GM21515 (cell line): ENCODE measurements around the gene IRF8.
"Not testable (repeated sequence)": the region's sequence is repeated elsewhere in the genome, so short reads cannot be mapped to it uniquely, and the experiment has no call there.

Experiments used
- ATAC-seq: cut with Tn5 transposase; IDR thresholded peaks from one replicate; pipeline ENCODE4 v1.9.1; 2021; ENCODE audit not compliant: unreplicated experiment

Gene IRF8

GRCh38 chr16:85891776-85892166 is 7.2 kb upstream of the IRF8 start:
- ATAC-seq = no peak

DNA sequence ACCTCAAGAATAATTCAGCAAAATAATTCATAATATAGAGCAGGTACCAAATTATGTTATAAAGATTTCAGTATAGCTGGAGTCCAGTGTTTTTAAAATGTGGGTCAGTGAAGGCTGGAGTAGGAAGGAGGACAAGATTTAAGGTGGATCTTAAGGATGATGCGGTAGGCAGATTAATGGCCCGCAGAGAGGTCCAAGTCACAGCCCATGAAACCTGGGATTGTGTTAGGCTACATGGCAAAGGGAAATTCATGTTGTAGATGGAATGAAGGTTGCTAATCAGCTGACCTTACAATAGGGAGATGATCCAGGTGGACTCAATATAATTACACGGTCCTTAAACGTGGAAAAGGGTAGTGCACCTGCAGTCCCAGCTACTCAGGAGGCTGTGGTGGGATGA is 6.2 kb upstream of the IRF8 start:
- no peak for ATAC-seq

- ATAC-seq = no peak
Measured at GRCh38 chr16:85894266-85894665, 4.7 kb upstream of the IRF8 start.

- no peak for ATAC-seq
Measured at GRCh38 chr16:85897382-85897781, 1.6 kb upstream of the IRF8 start.

- ATAC-seq = no peak
Measured at GRCh38 chr16:85899444-85899843, 482 bp downstream of the IRF8 start.

GRCh38 chr16:85900027-85900792 is 1.2 kb downstream of the IRF8 start:
- no peak for ATAC-seq

GRCh38 chr16:85901110-85901509 is 2.1 kb downstream of the IRF8 start:
- ATAC-seq = no peak

- ATAC-seq = no peak
Measured at GRCh38 chr16:85901773-85902365, 2.9 kb downstream of the IRF8 start.

- ATAC-seq = peak; percentile 62
Measured at GRCh38 chr16:85902366-85903155, 3.6 kb downstream of the IRF8 start.

DNA sequence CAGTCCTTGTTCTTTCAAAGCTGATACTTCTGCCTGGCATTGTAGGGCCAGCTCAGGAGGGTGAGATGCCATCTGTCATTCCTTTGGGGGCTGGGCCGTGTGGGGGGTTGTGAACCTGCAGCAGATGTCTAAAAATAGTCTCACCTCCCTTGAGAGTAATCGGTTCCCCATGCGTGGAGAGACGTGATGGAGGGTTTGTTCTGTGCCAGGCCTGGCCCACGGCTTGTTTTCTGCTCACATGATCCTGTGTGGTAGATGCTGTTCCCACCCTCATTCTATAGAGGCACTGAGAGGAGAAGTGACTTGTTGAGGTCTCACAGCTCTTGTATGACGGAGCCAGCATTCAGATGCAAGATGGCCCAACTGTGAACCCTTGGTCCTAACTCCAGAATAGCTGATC is 4.6 kb downstream of the IRF8 start:
- ATAC-seq = no peak

DNA sequence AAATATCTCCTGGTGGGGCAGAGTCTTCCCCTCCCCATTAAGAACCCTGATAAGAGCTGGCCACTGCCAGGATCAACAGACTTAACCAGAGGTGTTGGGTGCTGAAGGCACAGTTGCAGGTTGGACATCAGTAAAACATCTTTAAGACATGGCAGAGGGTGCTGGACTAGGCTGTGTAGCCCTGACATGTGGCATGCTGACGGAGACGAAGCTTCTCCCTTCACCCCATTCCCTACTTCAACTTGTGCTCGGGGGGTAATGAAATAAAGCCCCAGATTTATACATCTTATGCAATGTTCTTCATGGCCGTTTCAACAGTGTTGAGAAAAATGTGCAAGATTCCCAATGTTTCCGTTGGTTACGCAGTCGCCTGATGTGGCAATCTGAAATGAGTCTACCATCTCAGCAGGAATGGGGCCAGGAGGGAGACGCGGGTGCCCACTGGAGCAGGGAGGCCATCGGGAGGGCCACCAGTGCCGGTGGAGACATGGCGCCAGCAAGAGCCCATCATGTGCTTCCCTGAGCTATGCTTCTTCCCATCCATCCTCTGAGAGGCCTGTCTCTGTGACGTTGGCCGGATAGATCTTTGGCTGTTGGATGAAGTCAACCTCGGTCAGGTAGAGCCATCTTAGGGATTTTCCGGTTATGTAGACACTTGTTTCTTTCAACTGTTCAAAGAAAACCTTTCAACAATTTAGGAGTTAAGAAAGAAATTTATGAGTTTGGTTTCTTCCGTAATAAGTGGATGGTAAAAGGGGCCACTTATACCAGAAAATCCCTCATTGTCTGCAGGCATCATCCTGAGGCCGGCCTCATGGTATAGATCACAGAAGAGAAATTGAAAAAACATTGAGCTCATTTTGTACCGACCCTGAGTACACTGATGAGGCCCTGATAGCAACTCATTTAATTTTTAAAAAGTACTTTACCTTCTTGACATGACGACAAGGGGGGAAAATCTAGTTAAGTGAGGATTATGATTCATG is 6.4 kb downstream of the IRF8 start:
- no peak for ATAC-seq

- no peak for ATAC-seq
Measured at GRCh38 chr16:85906349-85906748, 7.4 kb downstream of the IRF8 start.

DNA sequence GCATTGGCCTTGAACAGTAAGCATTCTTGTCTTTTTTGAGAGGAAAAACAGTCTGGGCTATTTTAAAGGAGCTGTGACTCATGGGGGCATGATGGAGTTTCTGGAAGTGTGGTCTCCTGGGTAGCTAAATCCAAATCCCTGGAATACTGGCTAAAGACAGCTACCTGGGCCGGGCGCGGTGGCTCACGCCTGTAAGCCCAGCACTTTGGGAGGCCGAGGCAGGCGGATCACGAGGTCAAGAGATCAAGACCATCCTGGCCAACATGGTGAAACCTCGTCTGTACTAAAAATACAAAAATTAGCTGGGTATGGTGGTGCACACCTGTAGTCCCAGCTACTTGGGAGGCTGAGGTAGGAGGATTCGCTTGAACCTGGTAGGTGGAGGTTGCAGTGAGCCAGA is 8.3 kb downstream of the IRF8 start:
- ATAC-seq = not testable (repeated sequence)

DNA sequence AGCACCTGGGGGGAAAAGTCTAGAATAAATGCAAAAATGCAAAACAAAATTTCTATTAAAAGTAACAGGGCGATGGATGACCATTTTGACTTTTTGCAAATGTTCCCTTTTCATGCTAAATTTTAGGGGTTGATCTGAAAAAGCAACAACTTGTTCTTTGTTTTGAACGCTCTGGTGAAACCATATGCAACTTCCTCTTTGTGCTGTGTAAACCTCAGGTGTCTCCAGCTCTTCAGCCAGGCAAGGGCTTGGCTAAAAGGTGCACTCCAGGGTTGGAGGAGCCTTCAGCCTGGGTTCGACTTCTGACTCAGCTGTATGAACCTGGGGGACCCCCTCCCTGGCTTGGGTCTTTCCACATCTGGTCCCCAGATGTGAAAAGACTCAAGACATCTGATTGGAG is 9.5 kb downstream of the IRF8 start:
- peak; percentile 61 for ATAC-seq

GRCh38 chr16:85908889-85909589 is 10.1 kb downstream of the IRF8 start:
- ATAC-seq = no peak

DNA sequence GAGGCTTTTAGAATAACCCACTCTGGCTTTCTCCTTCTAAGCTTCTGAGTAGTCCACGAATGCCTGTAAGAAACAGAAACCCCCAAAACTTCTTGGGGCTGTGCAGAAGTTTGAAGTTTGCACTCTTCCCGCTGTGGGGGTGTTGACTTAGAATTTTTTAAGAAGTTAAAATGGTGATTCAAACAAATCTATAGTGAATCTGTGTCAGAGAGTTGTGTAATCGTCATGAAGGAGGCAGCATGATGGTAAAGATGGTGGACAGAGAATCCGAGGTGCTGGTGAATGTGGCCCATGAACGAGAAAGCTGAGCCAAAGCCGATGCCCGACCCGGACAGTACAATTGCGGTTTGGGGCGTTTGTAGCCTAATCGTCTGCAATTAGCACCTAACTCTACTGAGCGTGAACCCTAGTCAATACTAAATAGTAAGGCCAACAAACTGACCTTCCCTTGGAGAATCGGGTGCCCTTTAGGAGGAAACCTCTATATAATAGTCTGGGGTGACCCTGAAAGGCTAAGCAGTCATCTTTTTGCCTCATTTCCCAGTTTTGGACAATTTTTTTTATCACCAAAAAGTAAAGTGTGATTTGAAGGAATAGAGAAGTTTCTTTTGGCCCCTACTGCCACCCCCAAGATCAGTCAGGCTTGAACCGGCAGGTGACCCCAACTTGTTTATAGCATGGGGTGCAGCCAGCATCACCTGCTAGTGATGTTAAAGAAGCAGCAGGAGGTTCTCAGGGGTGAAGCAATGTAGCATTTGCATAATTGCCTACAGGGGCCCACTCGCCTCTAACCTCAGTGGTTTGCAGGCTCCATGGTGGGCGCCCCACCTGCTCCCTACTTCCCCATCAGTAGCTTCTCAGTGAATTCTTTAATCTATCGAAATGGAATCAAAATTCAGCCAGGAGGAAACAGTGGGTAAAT is 11.2 kb downstream of the IRF8 start:
- ATAC-seq = no peak

- no peak for ATAC-seq
Measured at GRCh38 chr16:85910854-85911247, 11.9 kb downstream of the IRF8 start.

DNA sequence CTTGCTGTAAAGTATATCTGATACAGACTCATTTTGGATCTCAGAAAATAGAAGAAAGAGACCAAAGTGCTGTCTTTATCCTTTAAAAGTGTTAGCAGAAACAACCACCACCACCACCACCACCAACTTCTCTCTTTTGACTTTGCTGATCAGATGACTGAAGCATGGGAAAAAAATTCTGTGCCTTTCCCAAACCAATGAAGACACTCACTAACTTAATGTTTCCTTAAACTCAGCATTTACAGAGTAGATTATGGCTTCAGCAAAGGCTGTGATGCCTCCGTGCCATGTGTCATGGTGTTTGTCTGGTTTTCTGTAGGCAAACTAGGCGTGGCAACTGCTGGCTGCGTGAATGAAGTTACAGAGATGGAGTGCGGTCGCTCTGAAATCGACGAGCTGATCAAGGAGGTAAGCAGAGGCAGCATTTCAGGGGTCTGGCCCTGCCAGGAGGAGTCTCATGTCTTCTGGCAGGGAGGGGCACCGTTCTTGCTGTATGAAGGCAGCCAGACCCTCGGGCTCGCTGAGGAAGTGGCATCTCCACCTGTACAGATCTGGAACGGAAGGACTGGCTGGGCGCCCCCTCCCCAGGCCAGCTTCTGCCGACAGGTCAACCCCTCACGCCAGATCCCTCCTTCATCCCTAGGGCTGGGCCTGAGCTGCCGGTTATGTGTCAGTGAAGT is 12.4 kb downstream of the IRF8 start:
- ATAC-seq = no peak
